ENCODE measurements around the gene KCNC1.
A peak's percentile ranks its signal among the peaks of the same experiment; 100 is the strongest.

KCNC1 gene

GRCh38 chr11:17775035-17775348, 40.4 kb downstream of the KCNC1 start:
- no peak for DNase-seq

GRCh38 chr11:17775507-17776211, 41.1 kb downstream of the KCNC1 start:
- no peak for DNase-seq

- no peak for DNase-seq
Observed at GRCh38 chr11:17776212-17776875, 41.8 kb downstream of the KCNC1 start.

- no peak for DNase-seq
Observed at GRCh38 chr11:17777086-17777737, 42.6 kb downstream of the KCNC1 start.

GRCh38 chr11:17777738-17778091, 43.1 kb downstream of the KCNC1 start:
- DNase-seq = no peak

GRCh38 chr11:17778352-17778751, 43.8 kb downstream of the KCNC1 start:
- no peak for DNase-seq

- DNase-seq = no peak
Observed at GRCh38 chr11:17778956-17779860, 44.6 kb downstream of the KCNC1 start.

GRCh38 chr11:17779861-17780594, 45.4 kb downstream of the KCNC1 start:
- no peak for DNase-seq

- DNase-seq = no peak
Observed at GRCh38 chr11:17780668-17781067, 46.1 kb downstream of the KCNC1 start.

- no peak for DNase-seq
Observed at GRCh38 chr11:17781221-17781620, 46.6 kb downstream of the KCNC1 start.

- DNase-seq = no peak
Observed at GRCh38 chr11:17781626-17782025, 47.0 kb downstream of the KCNC1 start.

GRCh38 chr11:17782145-17782544, 47.6 kb downstream of the KCNC1 start:
- DNase-seq = no peak

- no peak for DNase-seq
Observed at GRCh38 chr11:17782603-17783337, 48.2 kb downstream of the KCNC1 start.

- DNase-seq = no peak
Observed at GRCh38 chr11:17783878-17784277, 49.3 kb downstream of the KCNC1 start.

- no peak for DNase-seq
Observed at GRCh38 chr11:17786824-17787525, 52.4 kb downstream of the KCNC1 start.

GRCh38 chr11:17788084-17788483, 53.5 kb downstream of the KCNC1 start:
- DNase-seq = no peak

- no peak for DNase-seq
Observed at GRCh38 chr11:17790453-17790852, 55.9 kb downstream of the KCNC1 start.

GRCh38 chr11:17791144-17791543, 56.6 kb downstream of the KCNC1 start:
- DNase-seq = peak; percentile 42

GRCh38 chr11:17792161-17792560, 57.6 kb downstream of the KCNC1 start:
- peak; percentile 50 for DNase-seq

GRCh38 chr11:17793642-17794170, 59.1 kb downstream of the KCNC1 start:
- DNase-seq = no peak

GRCh38 chr11:17794981-17795380, 60.4 kb downstream of the KCNC1 start:
- no peak for DNase-seq

Data from NCI-H69 (cell line).